ENCODE results near the gene DYNC1LI2.
A peak's percentile ranks its signal among the peaks of the same experiment; 100 is the strongest.
"Not testable (repeated sequence)": the region's sequence is repeated elsewhere in the genome, so short reads cannot be mapped to it uniquely, and the experiment has no call there.

DYNC1LI2 gene

GRCh38 chr16:66695935-66696668 lies 55.3 kb downstream of the DYNC1LI2 start:
- DNase-seq: peak in 1 of 2 experiments; percentile 32

GRCh38 chr16:66695471-66695934 lies 55.9 kb downstream of the DYNC1LI2 start:
- DNase-seq: peak; percentile 19 to 22

GRCh38 chr16:66693149-66693548 lies 58.3 kb downstream of the DYNC1LI2 start:
- no peak for DNase-seq

- no peak for DNase-seq
Measured at GRCh38 chr16:66692341-66692740, 59.1 kb downstream of the DYNC1LI2 start.

- no peak for DNase-seq
Measured at GRCh38 chr16:66691234-66691633, 60.2 kb downstream of the DYNC1LI2 start.

- no peak for DNase-seq
Measured at GRCh38 chr16:66690106-66690847, 61.1 kb downstream of the DYNC1LI2 start.

GRCh38 chr16:66689282-66689681 lies 62.1 kb downstream of the DYNC1LI2 start:
- no peak for DNase-seq

GRCh38 chr16:66687906-66688625 lies 63.3 kb downstream of the DYNC1LI2 start:
- DNase-seq: no peak

GRCh38 chr16:66685501-66686115 lies 65.8 kb downstream of the DYNC1LI2 start:
- DNase-seq: not testable (repeated sequence)

- DNase-seq: no peak
Measured at GRCh38 chr16:66682271-66682670, 69.1 kb downstream of the DYNC1LI2 start.

GRCh38 chr16:66681676-66682075 lies 69.7 kb downstream of the DYNC1LI2 start:
- no peak for DNase-seq

- DNase-seq: no peak
Measured at GRCh38 chr16:66678337-66678736, 73.1 kb downstream of the DYNC1LI2 start.

- no peak for DNase-seq
Measured at GRCh38 chr16:66677836-66678235, 73.6 kb downstream of the DYNC1LI2 start.

- no peak for DNase-seq
Measured at GRCh38 chr16:66677179-66677578, 74.2 kb downstream of the DYNC1LI2 start.

GRCh38 chr16:66676599-66676998 lies 74.8 kb downstream of the DYNC1LI2 start:
- no peak for DNase-seq

GRCh38 chr16:66673691-66674090 lies 77.7 kb downstream of the DYNC1LI2 start:
- DNase-seq: no peak
